Breast epithelium (tissue), 4 donors: Measurements from ENCODE around the gene ZNF592. TPM values are rescaled to one million over a fixed set of nuclear protein-coding genes. Genes with fewer than 3 reads are reported as not detected.

Experiments
- DNase-seq, 2 donors: peaks; one replicate each; pipeline ENCODE4 v3.0.0-alpha.2; 2019; ENCODE audit warnings: low spot score in 2 of 2
- H3K27ac ChIP-seq, 2 donors: fragments of 200-600 bp; sonication (generic) in 1 of 2; one replicate each; pipeline ENCODE4 v1.5.1; 2016 to 2019; ENCODE audit warnings: mild to moderate bottlenecking in 1 of 2
- H3K27me3 ChIP-seq, 2 donors: fragments of 200-600 bp; sonication (generic) in 1 of 2; one replicate each; pipeline versions ENCODE4 v1.5.1 to v1.6.0; 2017 to 2019; ENCODE audit warnings: control low read depth in 1 of 2, mild to moderate bottlenecking in 1 of 2
- H3K36me3 ChIP-seq: fragments of 200-600 bp; one replicate; pipeline ENCODE4 v1.5.1; 2019
- H3K4me1 ChIP-seq, 2 donors: fragments of 200-600 bp; sonication (generic); one replicate each; pipeline ENCODE4 v1.5.1; 2016 to 2019; ENCODE audit warnings: control low read depth in 1 of 2
- H3K4me3 ChIP-seq, 3 donors: fragments of 200-600 bp; sonication (generic); 1 replicate in 2 of 3; 2 replicates in 1 of 3; pipeline ENCODE4 v1.5.1; 2016 to 2019; ENCODE audit warnings: mild to moderate bottlenecking in 3 of 3, moderate library complexity in 2 of 3
- H3K9me3 ChIP-seq, 2 donors: fragments of 200-600 bp; sonication (generic) in 1 of 2; one replicate each; pipeline ENCODE4 v1.5.1; 2016 to 2019; ENCODE audit warnings: control low read depth in 1 of 2
- POLR2A ChIP-seq: fragments of 450-650 bp; IDR thresholded peaks from one replicate; pipeline ENCODE4 v1.6.1; 2016; ENCODE audit warnings: antibody characterized with exemption, mild to moderate bottlenecking, moderate library complexity
- POLR2AphosphoS5 ChIP-seq, 3 donors: sonication (generic); formaldehyde crosslinking; IDR thresholded peaks; one replicate each; pipeline ENCODE4 v1.6.1; 2017; ENCODE audit warnings: antibody characterized with exemption in 3 of 3
- intact Hi-C: fragments of 100-400 bp; cut with DNase I; formaldehyde crosslinking; loops from one replicate; pipeline ENCODE4 v1.15.1; 2023; ENCODE audit warnings: low total_unique reads
- total RNA-seq, 3 donors: library from RNA; depleted of rRNA; stranded (reverse); fragments of >200 nt; gene quantifications; one replicate each; pipeline ENCODE4 v1.1.0, GENCODE V29; 2016
- TF ChIP-seq, protein P1 (sequence below), 3 donors: fragments of 450-650 bp; IDR thresholded peaks; one replicate each; pipeline ENCODE4 v1.5.1; 2016 to 2017; ENCODE audit warnings: antibody characterized with exemption in 3 of 3, mild to moderate bottlenecking in 3 of 3, moderate library complexity in 3 of 3

Gene ZNF592
- total RNA-seq, 3 donors from 2014 or later: 14.1 to 18.4 (median 18.2) TPM

DNA sequence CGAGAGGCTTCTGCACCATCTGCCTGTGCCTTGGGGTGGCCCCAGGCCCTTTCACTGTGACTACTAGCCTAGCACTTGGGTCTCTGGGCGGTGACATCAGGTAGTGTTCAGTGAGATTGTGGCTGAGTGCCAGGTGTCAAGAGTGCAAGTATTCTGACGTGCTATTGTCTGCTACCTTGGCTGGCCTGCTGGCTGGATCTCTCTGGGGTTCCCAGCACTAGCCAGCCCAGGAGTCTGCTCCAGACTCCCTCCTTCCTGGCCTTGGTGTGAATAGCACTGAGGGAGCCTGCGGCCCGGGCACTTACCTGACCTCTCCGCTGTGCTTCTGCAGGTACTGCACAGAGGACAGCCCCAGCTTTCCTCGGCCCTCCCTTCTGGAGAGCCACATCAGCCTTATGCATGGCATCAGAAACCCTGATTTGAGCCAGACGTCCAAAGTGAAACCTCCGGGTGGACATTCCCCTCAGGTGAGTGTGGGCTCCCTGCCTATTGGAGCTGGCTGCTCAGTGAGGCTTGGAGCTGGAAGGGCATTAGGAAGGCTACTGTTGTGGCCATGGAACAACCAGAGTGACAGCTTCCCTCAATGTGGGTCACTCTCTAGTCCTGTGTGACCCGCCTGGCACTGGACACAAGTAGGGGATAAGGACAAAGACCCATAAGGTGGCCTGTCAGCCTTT, 51.3 kb downstream of the ZNF592 start:
- TF ChIP-seq POLR2AphosphoS5 (IDR thresholded peaks at IDR 0.05) (no peak), POLR2A (no peak)
- TF ChIP-seq, protein P1, sequence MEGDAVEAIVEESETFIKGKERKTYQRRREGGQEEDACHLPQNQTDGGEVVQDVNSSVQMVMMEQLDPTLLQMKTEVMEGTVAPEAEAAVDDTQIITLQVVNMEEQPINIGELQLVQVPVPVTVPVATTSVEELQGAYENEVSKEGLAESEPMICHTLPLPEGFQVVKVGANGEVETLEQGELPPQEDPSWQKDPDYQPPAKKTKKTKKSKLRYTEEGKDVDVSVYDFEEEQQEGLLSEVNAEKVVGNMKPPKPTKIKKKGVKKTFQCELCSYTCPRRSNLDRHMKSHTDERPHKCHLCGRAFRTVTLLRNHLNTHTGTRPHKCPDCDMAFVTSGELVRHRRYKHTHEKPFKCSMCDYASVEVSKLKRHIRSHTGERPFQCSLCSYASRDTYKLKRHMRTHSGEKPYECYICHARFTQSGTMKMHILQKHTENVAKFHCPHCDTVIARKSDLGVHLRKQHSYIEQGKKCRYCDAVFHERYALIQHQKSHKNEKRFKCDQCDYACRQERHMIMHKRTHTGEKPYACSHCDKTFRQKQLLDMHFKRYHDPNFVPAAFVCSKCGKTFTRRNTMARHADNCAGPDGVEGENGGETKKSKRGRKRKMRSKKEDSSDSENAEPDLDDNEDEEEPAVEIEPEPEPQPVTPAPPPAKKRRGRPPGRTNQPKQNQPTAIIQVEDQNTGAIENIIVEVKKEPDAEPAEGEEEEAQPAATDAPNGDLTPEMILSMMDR (IDR thresholded peaks at IDR 0.05): no peak
- Histone ChIP-seq H3K27me3 (no peaks in the 10 kb centered on the region), H3K27ac (peak overlapping the region in 1 of 2 donors; percentile 13), H3K4me3 (no peak overlapping the region), H3K4me1 (no peaks in the 10 kb centered on the region), H3K9me3 (no peaks in the 10 kb centered on the region), H3K36me3 (peaks cover 3% of the 10 kb centered on the region)
- intact Hi-C loops: no loop called here
- DNase-seq: no peak

DNA sequence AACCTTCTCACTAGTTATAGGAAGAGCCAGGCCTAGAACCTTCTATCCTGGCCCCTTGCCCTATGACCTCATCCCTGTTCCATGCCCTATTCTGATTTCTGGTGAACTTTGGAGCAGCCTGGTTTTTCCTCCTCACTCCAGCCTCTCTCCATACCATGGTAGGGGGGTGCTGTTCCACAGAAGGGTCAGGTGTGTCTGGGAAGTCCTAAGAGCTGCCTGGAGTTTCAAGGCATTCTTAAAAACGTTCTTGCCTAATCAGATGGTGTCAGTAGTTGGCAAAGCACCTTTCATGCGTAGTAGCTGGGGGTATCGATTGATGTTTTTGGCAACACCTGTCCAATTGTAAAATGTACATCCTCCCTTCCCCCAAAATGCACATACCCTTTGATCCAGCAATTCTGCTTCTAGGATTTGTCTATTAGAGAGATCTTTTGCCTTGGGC, 52.0 kb downstream of the ZNF592 start:
- H3K9me3 ChIP-seq: no peaks in the 10 kb centered on the region
- intact Hi-C loops: no loop called here
- no peak for DNase-seq
- no peak for TF ChIP-seq POLR2AphosphoS5 (IDR thresholded peaks at IDR 0.05)
- TF ChIP-seq POLR2A: no peak
- TF ChIP-seq, protein P1 (IDR thresholded peaks at IDR 0.05): no peak
- no peaks in the 10 kb centered on the region for H3K27me3 ChIP-seq
- H3K4me1 ChIP-seq: no peaks in the 10 kb centered on the region
- peaks cover 3% of the 10 kb centered on the region for H3K36me3 ChIP-seq
- H3K4me3 ChIP-seq: no peak overlapping the region
- no peak overlapping the region for H3K27ac ChIP-seq

DNA sequence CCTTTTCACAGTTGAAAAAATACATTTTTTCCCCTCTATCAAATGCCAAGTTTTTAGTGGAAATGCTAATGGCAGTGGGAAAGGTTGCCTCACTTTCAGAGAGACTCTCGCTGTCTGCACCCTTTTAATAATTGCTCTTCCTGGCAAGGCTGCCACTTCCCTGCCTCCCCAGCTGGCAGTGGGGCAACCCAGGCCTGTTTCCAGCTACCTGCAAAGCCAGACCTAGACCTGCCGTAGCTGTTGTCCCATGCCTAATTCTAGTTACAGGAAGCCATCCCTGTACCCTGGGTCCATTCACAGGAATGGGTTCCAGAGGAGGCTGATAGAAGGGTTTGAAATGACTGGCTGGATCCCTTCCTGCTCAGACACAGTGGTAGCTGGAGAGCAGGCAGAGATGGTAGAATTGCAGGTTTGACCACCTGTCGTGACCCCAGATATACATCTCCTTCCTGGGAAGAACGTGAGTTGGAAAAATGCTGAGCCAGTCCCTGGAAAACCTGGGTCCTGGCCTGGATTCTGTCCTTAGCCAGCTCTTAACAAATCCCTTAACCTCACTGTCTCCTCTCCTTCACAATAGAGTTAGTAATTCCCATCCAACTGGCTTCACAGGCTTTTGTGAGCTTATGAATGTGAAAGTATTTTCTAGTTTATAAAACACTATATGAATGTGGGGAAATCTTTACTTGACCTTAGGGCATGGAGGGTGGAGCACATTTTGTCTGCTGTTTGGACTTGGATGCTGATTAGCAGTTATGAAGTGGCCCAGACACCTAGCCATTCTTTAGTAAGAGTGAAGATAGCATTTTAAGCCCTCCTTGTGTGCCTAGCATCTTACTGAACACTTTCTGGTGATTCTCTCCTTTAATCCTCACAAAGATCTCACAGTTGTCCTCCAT, 55.9 kb downstream of the ZNF592 start:
- Histone ChIP-seq H3K4me1 (no peaks in the 10 kb centered on the region), H3K9me3 (no peaks in the 10 kb centered on the region), H3K36me3 (peaks cover under 1% of the 10 kb centered on the region), H3K4me3 (no peak overlapping the region), H3K27ac (peak overlapping the region; percentile 59 to 65), H3K27me3 (no peaks in the 10 kb centered on the region)
- DNase-seq: peak in 1 of 2 donors; percentile 28
- intact Hi-C loops: no loop called here
- TF ChIP-seq POLR2AphosphoS5 (IDR thresholded peaks at IDR 0.05) (no peak), POLR2A (no peak)
- TF ChIP-seq, protein P1 (IDR thresholded peaks at IDR 0.05): no peak

DNA sequence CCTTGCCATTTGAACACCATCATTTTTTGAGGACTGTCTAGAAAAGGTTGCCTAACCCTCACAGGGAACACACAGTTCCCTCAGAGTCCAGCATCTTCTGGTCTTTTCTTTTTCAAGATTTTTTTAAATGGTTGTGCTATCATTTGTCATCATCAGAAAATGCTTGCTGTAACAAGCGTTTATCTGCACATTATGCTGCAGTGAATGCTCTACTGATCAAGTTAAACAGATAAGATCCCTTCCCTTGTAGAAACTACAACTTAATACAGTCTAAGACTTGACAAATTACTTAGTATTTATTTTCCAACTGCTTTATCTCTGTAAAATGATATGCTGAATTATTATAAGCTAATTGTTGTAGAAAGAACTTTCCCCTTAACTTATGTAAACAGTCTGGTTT, 56.8 kb downstream of the ZNF592 start:
- no peaks in the 10 kb centered on the region for H3K27me3 ChIP-seq
- no peak overlapping the region for H3K27ac ChIP-seq
- DNase-seq: no peak
- H3K4me3 ChIP-seq: no peak overlapping the region
- intact Hi-C loops: no loop called here
- TF ChIP-seq, protein P1 (IDR thresholded peaks at IDR 0.05): no peak
- TF ChIP-seq POLR2A (no peak), POLR2AphosphoS5 (IDR thresholded peaks at IDR 0.05) (no peak)
- no peaks in the 10 kb centered on the region for H3K4me1 ChIP-seq
- no peaks in the 10 kb centered on the region for H3K9me3 ChIP-seq
- no peaks in the 10 kb centered on the region for H3K36me3 ChIP-seq

DNA sequence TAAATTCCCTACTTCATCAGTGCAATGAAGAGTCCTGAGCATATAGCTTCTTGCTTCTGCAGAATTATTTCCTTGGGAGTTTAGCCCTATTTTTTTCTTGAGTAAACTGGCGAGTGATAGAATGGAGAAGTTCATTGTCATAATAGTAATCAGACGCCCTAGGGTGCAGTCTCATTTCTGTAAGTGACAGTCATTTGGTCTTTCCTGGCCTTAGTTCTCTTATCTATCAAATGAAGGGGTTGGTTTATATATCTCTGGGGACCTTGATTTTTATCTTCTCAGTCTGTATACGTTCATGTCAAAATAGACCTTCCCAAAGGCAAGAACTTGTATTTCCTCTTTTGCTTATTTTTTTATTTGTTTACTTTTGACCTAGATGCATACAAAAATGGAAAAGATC, 58.8 kb downstream of the ZNF592 start:
- intact Hi-C loops: no loop called here
- Histone ChIP-seq H3K27me3 (no peaks in the 10 kb centered on the region), H3K4me3 (no peak overlapping the region)

More for the DNA sequence above, 58.8 kb downstream of the ZNF592 start:
- DNase-seq: no peak
- no peaks in the 10 kb centered on the region for H3K36me3 ChIP-seq
- H3K27ac ChIP-seq: no peak overlapping the region
- H3K9me3 ChIP-seq: no peaks in the 10 kb centered on the region
- H3K4me1 ChIP-seq: no peaks in the 10 kb centered on the region
- no peak for TF ChIP-seq POLR2AphosphoS5 (IDR thresholded peaks at IDR 0.05)
- TF ChIP-seq, protein P1 (IDR thresholded peaks at IDR 0.05): no peak
- no peak for TF ChIP-seq POLR2A
